ENCODE measurements around the gene FABP6. TPM values are rescaled to one million over a fixed set of nuclear protein-coding genes. Genes with fewer than 3 reads are reported as not detected.
A peak's percentile ranks its signal among the peaks of the same experiment; 100 is the strongest.

The FABP6 gene
- total RNA-seq, 1 experiment from 2014 or later = not detected

DNA sequence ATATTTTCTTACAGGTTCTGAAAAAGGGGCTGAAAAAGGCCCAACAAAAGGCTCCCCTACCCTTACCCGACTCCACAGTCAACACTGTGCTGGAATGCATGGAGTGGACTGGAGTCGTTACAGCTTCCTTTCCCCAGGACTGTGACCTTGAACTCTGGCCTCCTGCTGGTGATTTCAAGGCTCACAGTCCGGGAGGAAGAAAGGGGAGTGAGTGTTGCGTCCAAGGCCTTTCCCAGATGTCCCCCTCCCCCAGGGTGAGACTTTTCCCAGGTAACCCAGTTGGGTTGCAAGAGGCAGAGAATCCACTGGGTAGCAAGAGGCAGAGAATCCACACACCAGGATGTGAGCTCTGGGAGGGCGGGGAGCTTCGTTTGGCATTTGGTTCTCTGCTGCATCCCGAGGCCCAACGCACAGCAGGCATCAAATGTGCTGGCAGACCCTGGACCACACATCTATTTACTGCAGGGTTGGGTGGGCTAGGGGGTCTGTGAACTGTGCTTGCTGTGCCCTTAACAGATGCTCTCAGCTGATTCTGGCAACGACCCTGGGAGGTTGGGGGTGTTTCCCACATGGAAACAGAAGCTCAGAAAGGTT lies 37.5 kb downstream of the FABP6 start:
- no peak for DNase-seq
- no peak overlapping the region for H3K4me3 ChIP-seq (ENCODE audit: low read depth, low read length)
- Mint-ChIP-seq H3K4me1 (ENCODE audit: low read depth, unreplicated experiment) (peaks cover 31% of the 10 kb centered on the region), H3K27ac (ENCODE audit: unreplicated experiment) (no peak overlapping the region), H3K4me3 (ENCODE audit: unreplicated experiment) (no peak overlapping the region), H3K36me3 (ENCODE audit: insufficient read depth, unreplicated experiment) (peaks cover 6% of the 10 kb centered on the region), H3K27me3 (ENCODE audit: insufficient read depth, unreplicated experiment) (no peaks in the 10 kb centered on the region), H3K9me3 (ENCODE audit: unreplicated experiment) (no peaks in the 10 kb centered on the region)
- ChIA-PET POLR2A (no interaction called here), CTCF (no interaction called here)
- intact Hi-C loops (cut with micrococcal nuclease; ENCODE audit: unreplicated experiment) = loop anchor here (10.0 kb wide), 1 partner anchor 242 kb away; no protein-coding TSS in a partner anchor
- peak in 1 of 2 experiments; percentile 30 for TF ChIP-seq CTCF (IDR thresholded peaks at IDR 0.05; ENCODE audit: insufficient read depth in 1 of 2, low read depth in 1 of 2, low read length in 1 of 2, severe bottlenecking in 1 of 2, unreplicated experiment in 1 of 2)
- H3K9me3 ChIP-seq = no peaks in the 10 kb centered on the region
- H3K27me3 ChIP-seq (replicated peaks; ENCODE audit: control insufficient read depth, insufficient read depth, low read length) = no peaks in the 10 kb centered on the region
- BruUV-seq (replicated peaks) = no TSS peak
- H3K4me1 ChIP-seq = peaks cover 23% of the 10 kb centered on the region
- peaks cover 2% of the 10 kb centered on the region; the same call in 1 of the 2 replicates for H3K36me3 ChIP-seq (ENCODE audit: control insufficient read depth, insufficient read depth, low read length)

DNA sequence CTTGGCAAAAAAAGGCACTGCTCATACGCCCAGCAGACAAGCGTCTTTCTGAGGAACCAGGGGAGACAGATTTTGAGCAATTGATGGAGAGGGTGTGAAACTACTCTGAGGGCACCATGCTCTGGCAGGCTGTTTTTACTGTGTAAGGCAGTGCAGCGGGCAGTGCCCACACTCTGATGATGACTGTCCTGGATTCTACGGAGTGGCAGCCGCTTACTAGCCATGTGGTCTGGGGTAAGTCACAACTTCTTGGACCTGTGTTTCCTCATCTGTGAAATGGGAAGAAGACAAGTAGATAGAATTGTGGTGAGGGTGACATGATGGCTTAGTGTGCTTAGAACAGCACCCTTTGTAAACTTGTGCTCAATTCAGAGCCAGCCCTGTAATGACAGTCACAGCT lies 38.8 kb downstream of the FABP6 start:
- Histone ChIP-seq H3K36me3 (ENCODE audit: control insufficient read depth, insufficient read depth, low read length) (peaks cover 2% of the 10 kb centered on the region; the same call in 1 of the 2 replicates), H3K4me1 (peaks cover 10% of the 10 kb centered on the region), H3K9me3 (no peaks in the 10 kb centered on the region), H3K4me3 (ENCODE audit: low read depth, low read length) (no peak overlapping the region), H3K27me3 (replicated peaks; ENCODE audit: control insufficient read depth, insufficient read depth, low read length) (no peaks in the 10 kb centered on the region)
- peaks cover 23% of the 10 kb centered on the region for H3K4me1 Mint-ChIP-seq (ENCODE audit: low read depth, unreplicated experiment)
- intact Hi-C loops (cut with micrococcal nuclease; ENCODE audit: unreplicated experiment) = loop anchor here (10.0 kb wide), 1 partner anchor 243 kb away; no protein-coding TSS in a partner anchor
- no peak for TF ChIP-seq CTCF (IDR thresholded peaks at IDR 0.05; ENCODE audit: insufficient read depth in 1 of 2, low read depth in 1 of 2, low read length in 1 of 2, severe bottlenecking in 1 of 2, unreplicated experiment in 1 of 2)
- ChIA-PET POLR2A (no interaction called here), CTCF (no interaction called here)
- peaks cover 11% of the 10 kb centered on the region for H3K36me3 Mint-ChIP-seq (ENCODE audit: insufficient read depth, unreplicated experiment)
- no peaks in the 10 kb centered on the region for H3K9me3 Mint-ChIP-seq (ENCODE audit: unreplicated experiment)
- DNase-seq = no peak
- no peak overlapping the region for H3K4me3 Mint-ChIP-seq (ENCODE audit: unreplicated experiment)
- no peak overlapping the region for H3K27ac Mint-ChIP-seq (ENCODE audit: unreplicated experiment)
- BruUV-seq (replicated peaks) = no TSS peak
- H3K27me3 Mint-ChIP-seq (ENCODE audit: insufficient read depth, unreplicated experiment) = no peaks in the 10 kb centered on the region

DNA sequence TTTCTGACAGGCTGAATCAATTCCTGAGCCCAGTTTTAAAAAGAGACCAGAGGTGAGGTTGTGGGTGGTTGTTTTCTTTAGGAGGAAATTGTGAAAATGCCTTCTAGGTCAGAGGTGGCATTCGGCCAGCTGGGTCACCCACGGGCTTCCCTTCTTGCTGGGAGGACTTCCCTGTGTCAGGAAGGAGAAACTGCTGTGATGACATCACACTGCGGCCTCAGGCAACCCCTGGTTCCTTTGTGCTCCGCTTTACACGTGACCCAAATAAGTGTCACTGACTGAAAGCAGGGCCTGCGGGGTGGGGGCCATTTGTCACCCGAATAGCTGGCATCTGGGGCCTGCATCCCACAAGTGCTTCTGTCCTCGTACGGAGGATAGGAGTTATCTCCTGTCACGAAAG lies 39.7 kb downstream of the FABP6 start:
- intact Hi-C loops (cut with micrococcal nuclease; ENCODE audit: unreplicated experiment) = loop anchor here (10.0 kb wide), 1 partner anchor 244 kb away; no protein-coding TSS in a partner anchor
- Mint-ChIP-seq H3K4me1 (ENCODE audit: low read depth, unreplicated experiment) (peaks cover 14% of the 10 kb centered on the region), H3K27me3 (ENCODE audit: insufficient read depth, unreplicated experiment) (no peaks in the 10 kb centered on the region), H3K4me3 (ENCODE audit: unreplicated experiment) (no peak overlapping the region), H3K9me3 (ENCODE audit: unreplicated experiment) (no peaks in the 10 kb centered on the region), H3K36me3 (ENCODE audit: insufficient read depth, unreplicated experiment) (peaks cover 11% of the 10 kb centered on the region), H3K27ac (ENCODE audit: unreplicated experiment) (no peak overlapping the region)
- no peak for DNase-seq
- TF ChIP-seq CTCF (IDR thresholded peaks at IDR 0.05; ENCODE audit: insufficient read depth in 1 of 2, low read depth in 1 of 2, low read length in 1 of 2, severe bottlenecking in 1 of 2, unreplicated experiment in 1 of 2) = no peak
- 0 out of 2 replicates have a peak, but pooled peaks cover 5% of the 10 kb centered on the region for H3K4me1 ChIP-seq
- POLR2A ChIA-PET = no interaction called here
- CTCF ChIA-PET = interaction anchor here (0.6 kb wide), 1 partner anchor 26 kb away, joined by 4 read pairs; no protein-coding TSS in a partner anchor
- no peak overlapping the region for H3K4me3 ChIP-seq (ENCODE audit: low read depth, low read length)
- no peaks in the 10 kb centered on the region for H3K9me3 ChIP-seq
- no TSS peak for BruUV-seq (replicated peaks)
- no peaks in the 10 kb centered on the region for H3K27me3 ChIP-seq (replicated peaks; ENCODE audit: control insufficient read depth, insufficient read depth, low read length)
- peaks cover 2% of the 10 kb centered on the region; the same call in 1 of the 2 replicates for H3K36me3 ChIP-seq (ENCODE audit: control insufficient read depth, insufficient read depth, low read length)
